Raji (cell line): ENCODE measurements around the gene TAL2.

Source experiments
- POLR2A ChIP-seq: IDR thresholded peaks from 2 replicates; pipeline ENCODE4 v1.6.1; 2011; ENCODE audit warnings: low read depth, low read length, control low read depth; ENCODE audit not compliant: insufficient read depth

Gene TAL2

GRCh38 chr9:105661011-105661410 lies 1.2 kb upstream of the TAL2 start:
- TF ChIP-seq POLR2A = no peak

GRCh38 chr9:105663914-105664313 lies 1.7 kb downstream of the TAL2 start:
- TF ChIP-seq POLR2A = no peak

- no peak for TF ChIP-seq POLR2A
These were observed 5.6 kb downstream of the TAL2 start for GRCh38 chr9:105667867-105668266.

GRCh38 chr9:105670315-105670714 lies 8.1 kb downstream of the TAL2 start:
- no peak for TF ChIP-seq POLR2A

- no peak for TF ChIP-seq POLR2A
These were observed 8.5 kb downstream of the TAL2 start for GRCh38 chr9:105670775-105671174.

GRCh38 chr9:105672711-105673234 lies 10.5 kb downstream of the TAL2 start:
- TF ChIP-seq POLR2A = no peak

GRCh38 chr9:105673850-105674387 lies 11.7 kb downstream of the TAL2 start:
- TF ChIP-seq POLR2A = no peak

GRCh38 chr9:105676351-105676923 lies 14.2 kb downstream of the TAL2 start:
- TF ChIP-seq POLR2A = no peak

- TF ChIP-seq POLR2A = no peak
These were observed 15.9 kb downstream of the TAL2 start for GRCh38 chr9:105678163-105678562.

GRCh38 chr9:105678781-105679180 lies 16.5 kb downstream of the TAL2 start:
- no peak for TF ChIP-seq POLR2A

- no peak for TF ChIP-seq POLR2A
These were observed 17.2 kb downstream of the TAL2 start for GRCh38 chr9:105679257-105680022.

GRCh38 chr9:105681313-105681712 lies 19.1 kb downstream of the TAL2 start:
- no peak for TF ChIP-seq POLR2A

GRCh38 chr9:105681724-105682123 lies 19.5 kb downstream of the TAL2 start:
- TF ChIP-seq POLR2A = no peak

GRCh38 chr9:105683688-105684275 lies 21.5 kb downstream of the TAL2 start:
- TF ChIP-seq POLR2A = no peak

GRCh38 chr9:105686936-105687335 lies 24.7 kb downstream of the TAL2 start:
- TF ChIP-seq POLR2A = no peak

GRCh38 chr9:105690742-105691141 lies 28.5 kb downstream of the TAL2 start:
- no peak for TF ChIP-seq POLR2A

- no peak for TF ChIP-seq POLR2A
These were observed 31.4 kb downstream of the TAL2 start for GRCh38 chr9:105693435-105694189.
